ENCODE measurements around the gene SCRN1.
"Not testable (repeated sequence)": the region's sequence is repeated elsewhere in the genome, so short reads cannot be mapped to it uniquely, and the experiment has no call there.

SCRN1 gene

DNA sequence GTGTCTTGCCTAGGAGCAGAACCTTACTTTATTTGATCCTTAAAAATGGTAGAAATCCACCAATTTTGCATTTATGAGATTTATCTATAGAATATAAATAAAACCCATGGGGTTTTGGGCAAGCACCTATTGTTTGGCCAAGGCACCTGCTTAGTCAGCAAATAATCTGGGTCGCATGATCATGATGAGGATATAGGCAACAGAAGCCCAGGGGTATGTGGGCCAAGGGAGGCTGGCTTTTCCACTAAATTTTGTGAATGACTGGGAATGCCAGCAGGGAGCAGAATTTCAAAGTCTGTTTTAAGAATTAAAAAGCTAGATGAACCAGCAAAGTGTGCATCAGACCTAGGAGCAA is 17.3 kb downstream of the SCRN1 start:
- no peak for DNase-seq
- intact Hi-C loops (cut with DNase I) = loop anchor here (10.0 kb wide), 1 partner anchor 53 kb away; the partner anchor contains the start of genes FKBP14 and PLEKHA8

DNA sequence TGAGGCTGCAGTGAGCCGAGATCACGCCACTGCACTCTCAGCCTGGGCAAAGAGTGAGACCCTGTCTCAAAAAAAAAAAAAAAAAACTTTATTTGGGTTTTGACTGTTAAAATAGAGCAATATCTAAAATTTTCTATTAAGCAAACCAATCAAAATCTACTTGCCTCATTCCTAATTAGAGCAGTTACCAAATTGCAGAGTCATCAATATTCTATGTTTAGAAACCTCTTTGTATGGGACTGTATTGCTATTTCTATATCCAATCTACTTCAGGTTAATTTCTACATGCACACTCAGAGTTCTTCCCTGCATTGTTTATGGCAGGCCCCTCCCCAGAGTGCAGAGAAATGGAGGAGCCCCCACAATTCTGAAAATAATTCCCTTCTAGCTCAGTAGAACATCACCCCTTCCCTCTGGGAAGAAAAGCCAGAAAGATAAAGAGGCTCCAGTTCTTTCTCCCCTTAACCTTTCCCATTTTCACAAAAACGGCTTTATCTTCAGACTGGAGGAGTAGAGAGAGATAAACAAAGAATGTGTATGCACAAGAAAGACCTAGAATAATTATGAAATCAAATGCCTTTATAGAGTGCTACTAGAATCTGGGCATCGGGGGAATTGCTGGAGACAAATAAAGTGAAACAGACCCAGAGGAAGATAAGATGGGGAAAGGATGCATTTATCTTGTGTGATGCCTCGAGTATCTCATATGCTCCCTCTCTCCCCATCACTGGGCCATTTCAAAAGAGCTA is 17.9 kb downstream of the SCRN1 start:
- no peak for DNase-seq
- intact Hi-C loops (cut with DNase I) = loop anchor here (10.0 kb wide), 1 partner anchor 53 kb away; the partner anchor contains the start of genes FKBP14 and PLEKHA8

DNA sequence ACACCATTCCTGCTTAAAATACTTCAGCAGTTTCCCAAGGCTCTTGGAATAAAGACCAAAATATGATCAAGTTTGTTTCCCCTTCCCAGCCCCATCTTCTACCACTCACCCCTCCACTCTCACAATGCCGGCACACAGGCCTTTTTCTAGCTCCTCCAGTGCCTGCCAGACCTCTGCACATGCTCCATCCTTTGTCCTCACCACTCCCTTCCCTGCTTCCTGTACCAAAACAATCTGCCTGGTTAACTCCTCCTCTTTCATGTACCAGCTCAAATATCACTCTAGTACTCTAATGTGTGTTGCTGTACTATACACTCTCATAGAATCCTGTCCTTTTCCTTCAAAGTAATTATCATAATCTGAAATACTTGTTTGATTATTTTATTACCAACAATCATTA is 19.4 kb downstream of the SCRN1 start:
- no peak for DNase-seq
- intact Hi-C loops (cut with DNase I) = loop anchor here (10.0 kb wide), 1 partner anchor 55 kb away; the partner anchor contains the start of genes FKBP14 and PLEKHA8

DNA sequence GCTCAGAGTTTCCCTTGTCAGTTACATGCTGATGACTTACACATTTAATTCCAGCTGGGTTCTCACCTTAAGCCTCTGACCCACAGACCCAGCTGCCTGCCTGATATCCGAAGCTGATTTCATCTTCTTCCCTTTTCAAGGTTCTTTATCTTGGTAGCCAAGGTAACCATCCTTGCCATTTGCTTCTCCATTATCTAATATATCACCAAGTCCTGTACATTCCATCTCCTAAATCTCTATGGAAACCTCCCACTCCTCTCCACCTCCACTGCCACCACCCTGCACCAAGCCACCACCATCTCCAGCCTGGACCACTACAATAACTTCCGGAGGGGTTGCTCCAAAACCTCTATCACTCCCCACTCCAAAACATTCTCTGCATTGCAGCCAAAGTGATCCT is 19.9 kb downstream of the SCRN1 start:
- DNase-seq = no peak
- intact Hi-C loops (cut with DNase I) = loop anchor here (10.0 kb wide), 1 partner anchor 55 kb away; the partner anchor contains the start of genes FKBP14 and PLEKHA8

DNA sequence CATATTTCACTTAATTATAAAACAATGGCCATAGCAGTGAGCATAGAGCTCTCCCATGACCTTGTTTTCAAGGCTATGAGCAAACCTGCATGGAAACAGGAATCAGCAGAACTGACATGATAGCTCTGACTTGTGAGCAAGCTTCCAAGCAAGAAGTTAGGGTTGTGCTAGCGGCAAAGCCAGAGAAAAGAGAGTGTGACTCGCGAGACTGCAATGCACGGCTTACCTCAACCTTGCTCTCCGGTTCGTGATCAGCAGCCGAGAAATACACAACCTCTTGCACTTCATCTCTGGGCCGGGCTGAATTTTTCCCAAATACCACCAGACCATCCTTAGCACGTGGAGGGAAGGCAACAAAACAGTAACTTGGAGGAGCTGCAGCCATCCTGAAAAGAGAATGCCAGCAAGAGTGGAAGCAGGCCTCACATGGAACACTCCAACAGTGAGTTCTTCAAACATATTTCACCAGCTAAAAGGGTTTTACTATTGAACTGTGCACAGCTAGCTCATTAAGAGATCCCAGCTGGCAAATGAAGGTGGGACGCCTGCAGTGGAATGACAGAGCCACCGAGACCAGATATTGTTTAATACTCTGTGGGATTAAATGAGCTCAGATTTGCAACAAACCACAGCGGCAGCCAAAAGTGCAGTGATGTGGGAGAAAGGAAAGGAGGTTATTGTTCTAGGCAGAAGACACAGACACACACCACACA is 20.8 kb downstream of the SCRN1 start:
- intact Hi-C loops (cut with DNase I) = no loop called here
- no peak for DNase-seq

DNA sequence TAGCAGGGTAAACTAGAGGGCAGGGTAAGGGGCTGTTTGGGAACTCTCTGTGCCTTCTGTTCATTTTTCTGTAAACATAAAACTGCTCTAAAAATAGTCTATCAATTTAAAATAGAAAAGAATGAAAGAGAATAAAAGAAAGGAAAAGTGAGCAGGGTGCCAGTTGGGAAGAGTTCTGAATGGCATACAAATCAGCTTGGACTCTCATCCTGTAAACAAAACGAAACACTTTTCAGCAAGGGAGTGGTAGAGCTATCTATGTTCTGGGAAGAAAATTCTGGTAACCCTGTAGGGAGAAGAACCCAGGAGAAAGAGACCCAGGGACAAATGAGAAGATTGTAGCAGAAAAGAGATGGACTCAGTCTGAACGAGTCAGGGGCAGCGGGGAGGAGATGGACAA is 24.6 kb downstream of the SCRN1 start:
- intact Hi-C loops (cut with DNase I) = no loop called here
- no peak for DNase-seq

DNA sequence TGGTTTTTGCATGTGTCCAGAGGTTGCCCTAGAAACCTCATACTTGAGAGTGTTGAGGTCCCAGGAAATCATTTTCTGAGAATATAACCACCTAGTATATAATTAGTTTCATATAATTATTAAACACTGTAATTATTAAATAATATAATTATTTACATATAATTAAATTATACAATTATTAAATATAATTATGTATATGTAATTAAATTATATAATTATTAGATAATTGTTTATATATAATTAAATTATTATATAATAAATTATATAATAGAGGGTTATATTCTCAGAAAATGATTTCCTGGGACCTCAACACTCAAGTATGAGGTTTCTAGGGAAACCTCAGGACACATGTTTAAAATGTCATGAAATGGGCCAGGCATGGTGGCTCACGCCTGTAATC is 27.6 kb downstream of the SCRN1 start:
- intact Hi-C loops (cut with DNase I) = no loop called here
- no peak for DNase-seq

DNA sequence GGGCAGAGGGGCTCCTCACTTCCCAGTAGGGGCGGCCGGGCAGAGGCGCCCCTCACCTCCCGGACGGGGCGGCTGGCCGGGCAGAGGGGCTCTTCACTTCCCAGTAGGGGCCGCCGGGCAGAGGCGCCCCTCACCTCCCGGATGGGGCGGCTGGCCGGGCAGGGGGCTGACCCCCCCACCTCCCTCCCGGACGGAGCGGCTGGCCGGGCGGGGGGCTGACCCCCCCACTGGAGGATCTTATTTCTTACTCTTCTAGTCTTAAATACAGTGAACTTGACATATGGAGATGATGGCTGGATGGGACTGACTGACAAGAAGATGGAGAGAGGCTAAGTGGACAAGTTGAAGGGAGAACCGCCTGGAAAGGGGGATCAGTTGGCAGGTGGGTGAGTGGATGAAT is 28.0 kb downstream of the SCRN1 start:
- DNase-seq; intact Hi-C loops (cut with DNase I): not testable (repeated sequence)

DNA sequence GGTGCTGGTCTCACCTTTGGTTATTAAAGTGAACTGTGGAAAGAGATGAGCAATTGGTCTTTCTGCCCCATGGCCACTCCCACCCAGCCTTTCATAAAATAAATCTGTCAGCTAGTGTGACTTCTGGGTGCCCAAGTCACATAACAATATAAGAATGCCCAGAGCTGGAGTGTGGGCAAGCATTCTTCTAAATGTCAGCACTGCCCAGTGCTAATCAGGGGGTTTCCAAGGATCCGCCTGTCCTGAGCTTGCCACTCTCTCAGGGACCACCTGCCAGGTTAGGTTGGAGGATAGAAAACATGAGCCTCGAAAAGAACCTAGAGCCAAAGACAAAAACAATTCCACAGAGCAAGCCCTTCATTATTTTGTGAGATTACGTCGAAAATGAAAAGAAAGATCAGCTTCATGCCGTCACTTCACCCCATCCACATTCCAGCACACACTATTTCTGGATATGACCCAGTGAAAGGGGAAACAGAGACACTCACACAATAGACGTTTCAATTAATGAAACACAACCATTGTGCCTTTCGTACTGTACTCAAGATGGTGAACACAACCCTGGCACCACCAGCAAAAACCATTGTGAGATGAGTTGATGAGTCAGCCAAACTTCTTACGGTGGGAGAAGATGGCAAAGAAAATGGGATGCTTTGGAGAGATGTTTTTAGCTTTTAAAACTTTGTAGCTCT is 30.8 kb downstream of the SCRN1 start:
- intact Hi-C loops (cut with DNase I) = loop anchor here (10.0 kb wide), 1 partner anchor 606 kb away; no protein-coding TSS in a partner anchor
- DNase-seq = no peak

DNA sequence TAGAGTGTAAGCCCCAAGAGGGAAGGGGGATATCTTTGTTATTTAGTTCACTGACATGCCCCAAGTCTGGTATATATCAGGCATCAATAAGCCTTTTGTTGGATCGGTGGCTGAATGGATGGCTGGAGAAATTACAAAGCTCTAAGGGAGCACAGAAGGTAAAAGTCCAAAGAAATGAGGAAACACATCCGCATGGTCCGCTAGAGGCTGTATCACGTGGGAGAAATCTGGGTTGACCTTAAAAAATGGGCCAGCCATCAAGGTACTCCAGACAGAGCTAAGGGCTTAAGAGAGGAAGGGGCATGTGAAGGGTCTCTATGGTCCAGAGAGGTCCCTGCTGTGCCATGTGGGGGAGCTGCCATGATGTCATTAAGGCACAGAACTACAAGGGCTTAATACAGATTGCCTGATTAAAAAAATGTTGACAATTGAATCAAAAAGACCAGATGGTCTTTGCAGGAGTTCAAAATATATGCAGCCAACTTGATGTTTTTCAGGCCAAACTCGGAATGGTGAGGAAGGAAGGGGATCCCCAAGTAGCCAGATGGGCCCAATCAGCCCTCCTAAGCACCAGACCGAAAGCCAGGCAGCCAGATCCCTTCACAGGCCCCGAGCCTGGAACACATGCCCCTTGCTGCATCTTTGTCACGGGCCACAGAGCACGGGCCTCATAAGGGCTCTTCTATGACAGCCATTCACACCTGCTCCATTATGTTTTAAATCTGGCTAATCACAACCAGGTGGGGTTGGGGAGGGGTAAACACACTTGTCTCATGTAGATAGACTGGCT is 31.9 kb downstream of the SCRN1 start:
- DNase-seq = no peak
- intact Hi-C loops (cut with DNase I) = loop anchor here (10.0 kb wide), 1 partner anchor 607 kb away; no protein-coding TSS in a partner anchor

DNA sequence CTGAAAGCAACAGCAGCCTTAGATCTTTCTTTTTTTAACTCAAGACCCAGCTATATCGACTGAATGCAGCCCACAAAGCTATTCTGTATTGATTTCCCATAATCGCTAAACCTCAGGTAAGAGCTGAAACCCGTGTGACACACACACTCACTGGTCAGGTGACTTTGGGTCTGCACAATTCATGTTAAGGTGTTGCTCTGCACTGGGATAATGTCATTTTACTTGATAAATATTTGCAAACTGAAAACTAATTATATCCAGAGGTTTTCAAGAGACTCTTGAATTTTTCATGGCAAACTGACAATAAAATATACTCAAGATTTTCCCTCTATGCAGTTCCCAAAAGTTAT is 33.1 kb downstream of the SCRN1 start:
- intact Hi-C loops (cut with DNase I) = loop anchor here (10.0 kb wide), 1 partner anchor 608 kb away; no protein-coding TSS in a partner anchor
- DNase-seq = no peak

DNA sequence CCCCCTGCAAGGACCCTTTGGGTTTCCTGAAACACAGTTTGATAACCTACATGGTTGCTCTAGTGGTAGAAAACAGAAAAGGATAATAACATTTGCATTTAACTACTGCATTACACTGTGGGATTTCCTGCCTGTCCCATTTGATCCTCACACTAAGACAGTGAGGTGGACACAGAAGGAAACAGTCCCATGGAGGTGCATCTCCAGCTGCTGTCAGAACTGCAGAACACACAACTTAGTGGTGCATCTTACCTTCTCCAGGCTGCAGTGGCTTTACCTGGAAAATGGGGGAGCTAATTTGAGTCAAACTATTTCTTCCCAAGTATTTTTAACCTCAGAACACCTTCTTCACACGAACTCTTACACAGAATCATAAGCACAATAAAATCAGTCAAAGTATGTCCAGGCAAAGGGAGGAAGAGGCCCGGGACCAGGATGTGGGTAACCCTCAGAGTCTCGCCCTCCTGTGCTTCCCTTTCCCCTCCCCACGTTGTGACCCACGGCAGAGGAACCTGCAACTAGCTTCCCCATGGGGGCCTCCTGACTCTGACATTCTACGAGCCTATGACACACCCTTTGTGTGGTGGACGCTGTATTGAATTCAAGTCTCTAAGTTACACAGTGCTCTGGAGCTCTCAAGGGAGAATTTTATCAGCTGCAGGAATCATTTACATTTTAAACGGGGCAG is 33.7 kb downstream of the SCRN1 start:
- no peak for DNase-seq
- intact Hi-C loops (cut with DNase I) = loop anchor here (10.0 kb wide), 1 partner anchor 609 kb away; no protein-coding TSS in a partner anchor

DNA sequence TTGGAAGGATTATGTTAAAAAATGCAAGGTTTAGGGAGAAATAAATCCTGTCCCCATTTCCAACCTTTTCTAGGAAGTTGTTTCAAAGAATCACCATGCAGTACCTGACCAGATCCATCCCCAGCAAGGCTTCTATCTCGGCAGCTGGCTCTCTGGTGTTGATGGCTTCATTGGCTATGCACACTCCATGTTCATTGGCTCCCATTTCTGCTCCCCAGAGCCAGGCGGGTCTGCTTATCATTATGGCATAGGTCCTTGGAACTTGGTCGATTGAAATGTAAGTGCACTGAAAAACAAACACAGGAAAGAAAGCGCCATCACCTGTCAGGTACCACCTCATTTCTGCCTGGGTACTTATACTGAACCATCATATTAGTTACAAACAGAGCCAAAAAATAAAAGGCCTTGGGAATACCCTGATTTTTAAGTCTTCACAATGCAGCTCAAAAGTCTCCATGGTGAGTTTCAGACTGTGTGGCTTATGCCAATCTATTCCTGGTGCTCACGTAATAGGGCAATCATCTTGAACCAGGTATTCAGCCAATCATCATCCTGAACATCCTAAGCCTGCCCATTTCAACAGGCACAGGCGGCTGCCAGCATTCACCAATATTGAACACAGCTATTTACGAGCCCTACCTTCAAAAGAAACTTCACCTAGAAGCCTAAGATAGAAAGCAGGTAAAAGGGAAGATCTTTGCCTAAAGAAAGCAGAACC is 34.4 kb downstream of the SCRN1 start:
- no peak for DNase-seq
- intact Hi-C loops (cut with DNase I) = loop anchor here (10.0 kb wide), 1 partner anchor 610 kb away; no protein-coding TSS in a partner anchor

DNA sequence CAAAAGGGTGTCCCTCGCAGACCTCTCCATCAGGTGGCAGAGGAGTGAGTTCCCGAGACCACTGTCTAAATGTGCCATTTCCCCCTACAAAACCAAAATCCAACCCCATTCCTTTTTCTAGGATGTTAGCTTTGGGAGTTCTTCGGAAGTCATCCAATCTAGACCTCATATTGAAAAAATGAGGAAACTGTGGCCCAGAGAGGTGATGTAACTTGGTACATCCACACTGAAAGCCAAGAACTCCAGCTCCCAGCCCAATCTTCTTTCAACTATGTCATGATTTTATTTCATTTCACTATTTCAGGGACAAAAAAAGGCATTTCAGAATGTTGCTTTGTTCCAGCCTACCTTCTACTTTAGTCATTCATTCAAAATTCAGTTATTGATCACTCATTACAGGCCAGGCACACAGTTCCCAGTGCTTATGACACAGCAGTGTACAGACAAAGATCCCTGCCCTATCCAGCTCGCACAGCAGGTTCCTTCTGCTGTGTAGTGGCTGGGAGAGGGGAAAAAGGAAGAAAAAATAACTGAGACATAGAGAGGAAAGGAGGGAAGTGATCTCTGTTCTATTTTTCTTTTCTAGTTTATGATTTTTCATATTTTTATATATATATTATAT is 35.8 kb downstream of the SCRN1 start:
- no peak for DNase-seq
- intact Hi-C loops (cut with DNase I) = loop anchor here (10.0 kb wide), 1 partner anchor 611 kb away; no protein-coding TSS in a partner anchor

DNA sequence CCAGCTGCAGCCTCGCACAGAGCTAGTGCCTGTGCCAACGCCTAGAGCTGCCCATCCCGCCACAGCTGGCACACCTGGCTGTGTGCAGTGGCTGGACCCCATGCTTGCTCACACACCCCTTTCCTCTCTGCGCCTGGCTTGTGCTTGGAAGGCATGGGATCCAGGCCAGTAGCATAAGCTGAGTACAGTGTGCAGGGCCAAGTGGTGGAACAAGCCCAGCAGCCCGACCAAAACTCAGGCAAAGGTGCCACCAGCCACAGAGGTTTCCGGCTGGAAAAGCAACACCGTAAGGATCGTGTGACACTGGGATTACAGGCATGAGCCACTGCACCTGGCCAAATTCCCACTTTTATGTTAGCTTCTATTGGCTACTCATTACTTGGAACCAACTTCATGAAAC is 38.4 kb downstream of the SCRN1 start:
- no peak for DNase-seq
- intact Hi-C loops (cut with DNase I) = loop anchor here (10.0 kb wide), 1 partner anchor 614 kb away; no protein-coding TSS in a partner anchor

DNA sequence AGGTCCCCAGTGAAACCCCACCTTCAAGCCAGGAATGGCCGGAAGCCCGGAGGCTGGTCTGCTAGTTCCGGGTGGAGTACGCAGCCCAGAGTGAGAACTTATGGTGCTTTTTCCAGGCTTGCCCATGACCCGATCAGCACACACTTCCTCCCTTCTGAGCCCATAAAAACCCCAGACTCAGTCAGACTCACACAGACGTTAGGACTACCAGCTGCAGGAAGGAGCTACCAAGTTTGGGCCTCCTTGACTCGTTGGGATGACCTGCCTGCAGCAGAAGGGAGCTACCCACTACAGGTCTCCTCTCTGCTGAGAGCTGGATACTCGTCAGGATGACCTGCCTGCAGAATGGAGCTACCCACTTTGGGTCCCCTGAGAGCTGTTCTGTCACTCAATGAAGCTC is 39.1 kb downstream of the SCRN1 start:
- intact Hi-C loops (cut with DNase I) = loop anchor here (10.0 kb wide), 1 partner anchor 614 kb away; no protein-coding TSS in a partner anchor

DNA sequence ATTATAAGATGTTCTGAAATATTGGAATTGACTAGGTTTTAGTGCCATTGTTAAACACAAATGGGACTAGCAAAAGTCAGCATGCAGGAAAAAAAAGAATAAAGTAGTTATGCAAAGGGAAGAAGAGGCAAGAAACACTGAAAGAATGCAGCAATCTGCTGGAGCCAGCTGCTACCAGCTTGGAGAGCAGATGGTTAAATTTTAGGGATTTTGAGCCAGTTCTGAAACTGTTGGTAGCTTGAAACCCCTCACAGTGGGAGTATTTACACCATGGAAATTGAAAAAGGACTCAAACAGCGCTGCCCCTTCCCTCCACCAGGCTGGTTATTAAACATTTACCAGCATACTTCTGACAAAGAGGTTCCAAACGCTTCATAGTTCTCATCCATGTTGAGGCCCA is 41.0 kb downstream of the SCRN1 start:
- intact Hi-C loops (cut with DNase I) = no loop called here

More for the DNA sequence above, 39.1 kb downstream of the SCRN1 start:
- no peak for DNase-seq

More for the DNA sequence above, 41.0 kb downstream of the SCRN1 start:
- no peak for DNase-seq

All from posterior cingulate gyrus (tissue), 11 donors.